Measurements from ENCODE around the gene SYNM.

DNA sequence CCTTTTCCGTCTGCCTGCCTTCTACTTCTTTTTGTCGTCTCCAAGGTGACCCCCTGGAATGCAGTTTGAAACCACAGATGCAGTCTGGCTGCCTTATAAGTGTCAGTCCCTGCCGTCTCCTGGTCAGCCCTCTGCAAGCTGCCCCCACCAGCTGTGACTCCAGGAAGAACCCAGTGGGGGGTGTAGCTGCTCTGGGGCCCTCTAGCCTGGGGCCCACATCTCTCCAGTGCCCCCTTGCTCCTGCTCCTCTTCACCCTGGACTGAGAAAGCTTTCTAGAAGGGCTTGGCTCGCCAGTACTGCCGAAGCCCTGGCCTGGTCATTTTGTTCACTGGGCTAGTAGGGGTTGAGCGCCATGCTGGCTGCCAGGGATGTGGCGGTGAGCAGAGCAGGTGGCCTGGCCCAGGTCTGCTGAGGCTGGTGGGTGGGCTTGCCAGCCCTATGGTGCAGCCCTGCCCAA, 21.3 kb downstream of the SYNM start:
- no peak for TF ChIP-seq CTCF (IDR thresholded peaks at IDR 0.05; ENCODE audit: poor library complexity)
- TF ChIP-seq EZH2phosphoT487 (IDR thresholded peaks at IDR 0.05; ENCODE audit: low read depth, severe bottlenecking, unreplicated experiment): no peak
- no peak for TF ChIP-seq EZH2 (IDR thresholded peaks at IDR 0.05; ENCODE audit: borderline replicate concordance)

All from hepatocyte (in vitro differentiated cells).